Measurements from ENCODE around the gene AGAP5. TPM values are rescaled to one million over a fixed set of nuclear protein-coding genes. Genes with fewer than 3 reads are reported as not detected.
A peak's percentile ranks its signal among the peaks of the same experiment; 100 is the strongest.

Gene AGAP5
- total RNA-seq, 1 experiment from 2014 or later: 14.3 TPM

GRCh38 chr10:73641328-73642060 is 56.4 kb downstream of the AGAP5 start, which contains the start of gene MYOZ1:
Gene MYOZ1 (minus strand): TSS chr10:73641474. CDS start chr10:73640017, 1,457 bp downstream.
- POLR2A ChIA-PET: no interaction called here
- Mint-ChIP-seq H3K36me3 (ENCODE audit: insufficient read depth, unreplicated experiment) (peaks cover 8% of the 10 kb centered on the region), H3K27ac (ENCODE audit: unreplicated experiment) (peak within 1 kb of the TSS; percentile 20), H3K9me3 (ENCODE audit: unreplicated experiment) (no peaks in the 10 kb centered on the region), H3K4me3 (ENCODE audit: unreplicated experiment) (no peak within 1 kb of the TSS), H3K27me3 (ENCODE audit: insufficient read depth, unreplicated experiment) (no peaks in the 10 kb centered on the region), H3K4me1 (ENCODE audit: low read depth, unreplicated experiment) (peaks cover 35% of the 10 kb centered on the region)
- Histone ChIP-seq H3K36me3 (ENCODE audit: control insufficient read depth, insufficient read depth, low read length) (no peaks in the 10 kb centered on the region), H3K9me3 (no peaks in the 10 kb centered on the region), H3K4me1 (0 out of 2 replicates have a peak, but pooled peaks cover 5% of the 10 kb centered on the region), H3K27me3 (replicated peaks; ENCODE audit: control insufficient read depth, insufficient read depth, low read length) (no peaks in the 10 kb centered on the region), H3K4me3 (ENCODE audit: low read depth, low read length) (no peak within 1 kb of the TSS)
- DNase-seq: peak in 1 of 2 experiments; percentile 35
- intact Hi-C loops (cut with micrococcal nuclease; ENCODE audit: unreplicated experiment): loop anchor here (5.0 to 10.0 kb wide), 3 partner anchors 54 to 379 kb away; partner anchors contain the start of gene ANXA7
- TF ChIP-seq, protein P1, sequence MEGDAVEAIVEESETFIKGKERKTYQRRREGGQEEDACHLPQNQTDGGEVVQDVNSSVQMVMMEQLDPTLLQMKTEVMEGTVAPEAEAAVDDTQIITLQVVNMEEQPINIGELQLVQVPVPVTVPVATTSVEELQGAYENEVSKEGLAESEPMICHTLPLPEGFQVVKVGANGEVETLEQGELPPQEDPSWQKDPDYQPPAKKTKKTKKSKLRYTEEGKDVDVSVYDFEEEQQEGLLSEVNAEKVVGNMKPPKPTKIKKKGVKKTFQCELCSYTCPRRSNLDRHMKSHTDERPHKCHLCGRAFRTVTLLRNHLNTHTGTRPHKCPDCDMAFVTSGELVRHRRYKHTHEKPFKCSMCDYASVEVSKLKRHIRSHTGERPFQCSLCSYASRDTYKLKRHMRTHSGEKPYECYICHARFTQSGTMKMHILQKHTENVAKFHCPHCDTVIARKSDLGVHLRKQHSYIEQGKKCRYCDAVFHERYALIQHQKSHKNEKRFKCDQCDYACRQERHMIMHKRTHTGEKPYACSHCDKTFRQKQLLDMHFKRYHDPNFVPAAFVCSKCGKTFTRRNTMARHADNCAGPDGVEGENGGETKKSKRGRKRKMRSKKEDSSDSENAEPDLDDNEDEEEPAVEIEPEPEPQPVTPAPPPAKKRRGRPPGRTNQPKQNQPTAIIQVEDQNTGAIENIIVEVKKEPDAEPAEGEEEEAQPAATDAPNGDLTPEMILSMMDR (IDR thresholded peaks at IDR 0.05; ENCODE audit: insufficient read depth in 1 of 2, low read depth in 1 of 2, low read length in 1 of 2, severe bottlenecking in 1 of 2, unreplicated experiment in 1 of 2): no peak
- CTCF ChIA-PET: interaction anchor here (5.0 kb wide), 1 partner anchor 111 kb away, joined by 52 read pairs; no protein-coding TSS in a partner anchor
- BruUV-seq (replicated peaks): no TSS peak

GRCh38 chr10:73639286-73639685 is 58.6 kb downstream of the AGAP5 start:
- Histone ChIP-seq H3K36me3 (ENCODE audit: control insufficient read depth, insufficient read depth, low read length) (no peaks in the 10 kb centered on the region), H3K27me3 (replicated peaks; ENCODE audit: control insufficient read depth, insufficient read depth, low read length) (no peaks in the 10 kb centered on the region), H3K4me3 (ENCODE audit: low read depth, low read length) (no peak overlapping the region), H3K9me3 (no peaks in the 10 kb centered on the region), H3K4me1 (0 out of 2 replicates have a peak, but pooled peaks cover 5% of the 10 kb centered on the region)
- no peak overlapping the region for H3K4me3 Mint-ChIP-seq (ENCODE audit: unreplicated experiment)
- H3K9me3 Mint-ChIP-seq (ENCODE audit: unreplicated experiment): no peaks in the 10 kb centered on the region
- peaks cover 12% of the 10 kb centered on the region for H3K4me1 Mint-ChIP-seq (ENCODE audit: low read depth, unreplicated experiment)
- TF ChIP-seq, protein P1 (IDR thresholded peaks at IDR 0.05; ENCODE audit: insufficient read depth in 1 of 2, low read depth in 1 of 2, low read length in 1 of 2, severe bottlenecking in 1 of 2, unreplicated experiment in 1 of 2): no peak
- CTCF ChIA-PET: no interaction called here
- H3K36me3 Mint-ChIP-seq (ENCODE audit: insufficient read depth, unreplicated experiment): peaks cover 4% of the 10 kb centered on the region
- intact Hi-C loops (cut with micrococcal nuclease; ENCODE audit: unreplicated experiment): no loop called here
- H3K27ac Mint-ChIP-seq (ENCODE audit: unreplicated experiment): no peak overlapping the region
- POLR2A ChIA-PET: no interaction called here
- no peak for DNase-seq
- no peaks in the 10 kb centered on the region for H3K27me3 Mint-ChIP-seq (ENCODE audit: insufficient read depth, unreplicated experiment)
- no TSS peak for BruUV-seq (replicated peaks)

DNA sequence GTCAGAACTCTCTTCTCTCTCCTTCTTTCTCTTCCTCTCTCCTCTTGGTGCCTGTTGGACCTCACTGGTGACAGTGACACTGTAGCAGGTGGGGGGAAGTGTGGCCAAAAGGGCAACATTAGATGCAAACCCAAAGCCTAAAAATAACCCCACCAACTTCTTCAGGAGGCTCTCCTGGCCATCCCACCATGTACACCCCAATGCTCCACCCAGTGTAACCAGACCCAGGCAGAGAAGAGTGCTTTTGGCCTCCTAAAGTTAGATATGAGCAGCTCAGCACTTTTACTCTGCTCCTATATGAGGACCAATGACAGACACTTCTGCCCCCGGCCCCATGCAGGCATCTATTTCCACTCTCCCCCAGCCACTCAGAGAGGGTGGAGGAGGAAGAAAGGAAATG is 62.1 kb downstream of the AGAP5 start:
- ChIA-PET CTCF (interaction anchor here (0.9 kb wide), 1 partner anchor 10 kb away, joined by 4 read pairs; no protein-coding TSS in a partner anchor), POLR2A (no interaction called here)
- no peaks in the 10 kb centered on the region for H3K9me3 ChIP-seq
- intact Hi-C loops (cut with micrococcal nuclease; ENCODE audit: unreplicated experiment): no loop called here
- H3K4me1 ChIP-seq: no peaks in the 10 kb centered on the region
- TF ChIP-seq, protein P1 (IDR thresholded peaks at IDR 0.05; ENCODE audit: insufficient read depth in 1 of 2, low read depth in 1 of 2, low read length in 1 of 2, severe bottlenecking in 1 of 2, unreplicated experiment in 1 of 2): no peak
- no peak overlapping the region for H3K4me3 ChIP-seq (ENCODE audit: low read depth, low read length)
- H3K36me3 ChIP-seq (ENCODE audit: control insufficient read depth, insufficient read depth, low read length): no peaks in the 10 kb centered on the region
- no peaks in the 10 kb centered on the region for H3K27me3 Mint-ChIP-seq (ENCODE audit: insufficient read depth, unreplicated experiment)
- no peaks in the 10 kb centered on the region for H3K36me3 Mint-ChIP-seq (ENCODE audit: insufficient read depth, unreplicated experiment)
- DNase-seq: no peak
- H3K9me3 Mint-ChIP-seq (ENCODE audit: unreplicated experiment): no peaks in the 10 kb centered on the region
- BruUV-seq (replicated peaks): no TSS peak
- no peak overlapping the region for H3K27ac Mint-ChIP-seq (ENCODE audit: unreplicated experiment)
- no peaks in the 10 kb centered on the region for H3K4me1 Mint-ChIP-seq (ENCODE audit: low read depth, unreplicated experiment)
- no peak overlapping the region for H3K4me3 Mint-ChIP-seq (ENCODE audit: unreplicated experiment)
- no peaks in the 10 kb centered on the region for H3K27me3 ChIP-seq (replicated peaks; ENCODE audit: control insufficient read depth, insufficient read depth, low read length)

All from Caco-2 (cell line).